GM19239 (cell line): Measurements from ENCODE around the gene TUBGCP2.

ENCODE experiments used
- DNase-seq: peaks from one replicate; pipeline ENCODE4 v3.0.0; 2011; ENCODE audit warnings: low spot score; ENCODE audit not compliant: insufficient read length
- FAIRE-seq: peaks from 2 replicates; lab custom pipeline; 2011; peaks lifted over from hg19 to GRCh38; lab: Jason Lieb, UNC

The TUBGCP2 gene

GRCh38 chr10:133307776-133308420 is 774 bp downstream of the TUBGCP2 start:
- peak; percentile 95 for FAIRE-seq
- DNase-seq, result peak; percentile 71

GRCh38 chr10:133306941-133307379 is 1.7 kb downstream of the TUBGCP2 start:
- FAIRE-seq, result no peak
- DNase-seq, result no peak

- FAIRE-seq, result no peak
- DNase-seq, result no peak
These were observed 2.6 kb downstream of the TUBGCP2 start for GRCh38 chr10:133306097-133306476.

GRCh38 chr10:133303206-133303605 is 5.5 kb downstream of the TUBGCP2 start:
- no peak for FAIRE-seq
- no peak for DNase-seq

DNA sequence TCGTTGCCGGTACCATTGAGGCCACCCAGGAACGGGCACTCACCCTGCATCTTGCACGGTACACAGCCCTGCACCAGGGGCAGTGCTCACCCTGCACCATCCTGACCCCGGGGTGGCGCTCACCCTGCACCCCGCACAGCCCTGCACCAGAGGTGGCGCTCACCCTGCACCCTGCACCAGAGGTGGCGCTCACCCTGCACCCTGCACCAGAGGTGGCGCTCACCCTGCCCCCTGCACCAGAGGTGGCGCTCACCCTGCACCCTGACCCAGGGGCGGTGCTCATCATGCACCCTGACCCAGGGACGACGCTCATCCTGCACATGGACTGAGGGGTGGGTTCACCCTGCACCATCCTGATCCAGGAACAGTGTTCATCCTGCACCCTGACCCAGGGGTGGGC is 6.4 kb downstream of the TUBGCP2 start:
- DNase-seq (no peak), FAIRE-seq (no peak)

DNA sequence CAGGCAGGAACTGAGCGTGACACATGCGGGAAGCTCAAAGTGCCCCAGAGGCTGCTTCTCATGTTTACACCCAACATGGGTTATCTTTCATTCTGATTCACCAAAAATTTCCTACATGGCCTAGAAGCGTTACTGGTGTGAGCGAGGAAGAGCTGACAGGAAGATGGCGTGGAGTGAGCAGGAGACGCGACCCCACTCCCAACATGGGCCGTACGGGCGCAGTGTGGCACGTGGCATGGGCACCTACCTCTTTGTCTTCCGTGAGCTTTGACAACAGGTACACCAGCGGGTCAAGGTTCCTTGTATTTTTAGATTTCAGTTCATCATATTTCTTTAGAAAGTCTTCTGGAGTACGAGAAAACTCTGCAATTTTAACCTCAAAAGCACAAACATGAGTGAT is 8.9 kb downstream of the TUBGCP2 start:
- DNase-seq (no peak), FAIRE-seq (no peak)

- FAIRE-seq, result no peak
These were observed 9.4 kb downstream of the TUBGCP2 start for GRCh38 chr10:133299224-133299623.

GRCh38 chr10:133298466-133298865 is 10.2 kb downstream of the TUBGCP2 start:
- DNase-seq (no peak), FAIRE-seq (no peak)

More at GRCh38 chr10:133299224-133299623, 9.4 kb downstream of the TUBGCP2 start:
- DNase-seq, result no peak

- no peak for DNase-seq
- no peak for FAIRE-seq
These were observed 11.2 kb downstream of the TUBGCP2 start for GRCh38 chr10:133297504-133297903.

DNA sequence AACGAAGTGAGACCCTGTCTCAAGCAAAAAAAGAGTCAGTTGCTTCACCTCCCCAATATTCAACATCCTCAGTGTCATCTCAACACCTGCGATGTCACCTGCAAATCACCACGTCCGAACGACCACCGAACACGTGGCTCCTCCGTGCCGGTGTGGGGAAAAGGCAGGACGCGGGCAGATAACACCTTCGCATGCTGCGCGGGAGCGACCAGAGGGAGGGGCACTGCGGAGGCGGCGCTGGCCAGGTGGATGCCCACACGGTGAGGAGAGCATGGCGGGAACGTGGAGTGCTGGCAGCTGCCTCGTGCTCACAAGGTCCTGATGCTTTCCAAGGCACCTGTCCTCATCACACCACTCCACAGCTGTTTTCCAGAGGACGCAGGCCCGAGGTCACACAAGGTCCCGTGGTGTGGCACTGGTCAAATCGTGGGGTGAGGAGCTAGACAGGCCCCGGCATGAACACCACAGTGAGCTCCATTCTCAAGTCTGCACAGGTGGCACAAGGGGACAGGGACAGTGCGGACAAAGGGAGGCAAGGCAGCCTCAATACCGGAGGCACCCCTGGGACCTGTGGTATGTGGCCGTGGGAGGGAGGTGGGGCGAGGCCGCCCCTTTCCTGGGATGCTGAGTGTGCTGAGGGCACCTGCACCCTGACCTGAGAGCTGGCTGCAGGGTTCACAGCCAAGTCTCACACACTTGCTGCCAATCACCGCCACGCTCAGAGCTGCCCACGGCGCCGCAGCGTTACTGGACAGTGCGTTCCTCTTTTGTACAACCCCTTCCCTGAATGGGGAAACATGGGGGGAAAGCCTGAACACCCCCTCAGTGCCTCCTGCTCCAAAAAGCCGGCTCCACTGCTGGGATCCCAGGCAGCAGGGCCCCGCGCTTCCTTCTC is 13.0 kb downstream of the TUBGCP2 start:
- FAIRE-seq, result no peak
- no peak for DNase-seq

DNA sequence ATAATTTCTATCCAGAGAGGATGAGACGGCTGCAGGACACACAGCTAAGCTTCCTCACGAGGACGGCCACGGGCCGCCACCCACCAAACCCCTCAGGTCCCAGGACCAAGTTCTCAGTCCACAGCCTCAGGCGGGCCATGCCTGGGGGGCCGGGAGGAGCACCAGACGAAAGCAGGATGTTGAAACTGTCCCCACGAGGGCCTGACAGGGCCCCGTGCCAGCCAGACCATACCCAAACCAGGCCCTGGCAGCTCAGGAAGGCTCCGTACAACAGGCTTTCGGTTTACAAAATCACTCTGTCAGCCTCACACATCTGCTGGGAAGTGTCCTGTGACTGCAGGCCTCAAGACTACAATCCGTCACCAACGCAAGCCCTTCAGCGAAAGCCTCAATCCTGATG is 14.5 kb downstream of the TUBGCP2 start:
- FAIRE-seq (no peak), DNase-seq (no peak)

- no peak for FAIRE-seq
These were observed 14.9 kb downstream of the TUBGCP2 start for GRCh38 chr10:133293810-133294119.

GRCh38 chr10:133292919-133293809 is 15.5 kb downstream of the TUBGCP2 start:
- no peak for FAIRE-seq
- no peak for DNase-seq

More at GRCh38 chr10:133293810-133294119, 14.9 kb downstream of the TUBGCP2 start:
- DNase-seq, result no peak

GRCh38 chr10:133289761-133290160 is 18.9 kb downstream of the TUBGCP2 start:
- FAIRE-seq (no peak), DNase-seq (no peak)

GRCh38 chr10:133287832-133288500 is 20.7 kb downstream of the TUBGCP2 start:
- FAIRE-seq (no peak), DNase-seq (no peak)

- FAIRE-seq, result no peak
- no peak for DNase-seq
These were observed 22.3 kb downstream of the TUBGCP2 start for GRCh38 chr10:133286366-133286765.

DNA sequence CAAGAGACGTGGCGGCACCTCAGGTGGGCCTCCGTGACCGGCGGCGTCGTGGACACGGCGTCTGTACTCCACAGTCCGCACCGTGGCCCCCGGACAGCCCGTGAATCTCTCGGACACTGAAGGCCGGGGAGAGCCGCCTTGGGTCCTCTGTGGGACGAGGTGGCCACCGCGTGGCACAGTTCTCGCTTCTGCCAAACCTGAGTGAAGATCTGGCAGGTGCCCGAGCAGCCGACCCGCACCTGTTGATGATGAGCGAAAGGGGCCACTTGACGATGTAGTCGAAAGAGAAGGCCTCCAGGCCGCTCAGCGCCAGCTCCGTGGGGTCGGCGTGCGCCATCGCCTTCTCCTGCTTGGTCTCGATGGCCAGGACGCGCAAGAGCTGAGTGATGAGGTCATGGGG is 23.5 kb downstream of the TUBGCP2 start:
- no peak for DNase-seq
- no peak for FAIRE-seq

GRCh38 chr10:133283931-133284330 is 24.7 kb downstream of the TUBGCP2 start:
- FAIRE-seq (no peak), DNase-seq (no peak)

DNA sequence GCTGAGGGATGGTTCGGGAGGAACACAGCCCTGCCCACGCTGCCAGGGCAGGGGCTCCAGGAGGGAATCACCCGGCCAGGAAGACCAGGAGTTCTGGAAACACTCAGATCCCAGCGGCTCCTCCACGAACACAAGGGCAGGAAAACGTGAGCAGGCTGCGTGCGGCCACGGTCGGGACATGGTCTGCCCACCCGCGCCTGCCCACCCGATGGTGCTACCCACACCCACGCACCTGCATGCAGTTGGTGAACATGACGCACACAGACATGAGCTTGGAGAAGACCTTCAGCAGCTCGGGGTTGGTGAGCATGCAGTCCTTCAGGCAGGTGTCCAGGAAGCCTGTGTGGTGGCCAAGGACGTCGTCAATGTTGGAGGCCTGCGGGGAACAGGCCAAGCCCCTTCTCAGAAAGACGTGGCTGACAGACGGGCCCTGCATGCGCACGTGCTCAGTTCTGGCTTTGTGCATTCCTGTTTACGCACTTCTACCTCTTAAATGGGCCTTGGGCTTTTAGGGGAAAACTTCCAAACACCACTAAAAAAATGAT is 25.8 kb downstream of the TUBGCP2 start:
- FAIRE-seq (no peak), DNase-seq (no peak)
